ENCODE results near the gene KRTCAP2.

DNA sequence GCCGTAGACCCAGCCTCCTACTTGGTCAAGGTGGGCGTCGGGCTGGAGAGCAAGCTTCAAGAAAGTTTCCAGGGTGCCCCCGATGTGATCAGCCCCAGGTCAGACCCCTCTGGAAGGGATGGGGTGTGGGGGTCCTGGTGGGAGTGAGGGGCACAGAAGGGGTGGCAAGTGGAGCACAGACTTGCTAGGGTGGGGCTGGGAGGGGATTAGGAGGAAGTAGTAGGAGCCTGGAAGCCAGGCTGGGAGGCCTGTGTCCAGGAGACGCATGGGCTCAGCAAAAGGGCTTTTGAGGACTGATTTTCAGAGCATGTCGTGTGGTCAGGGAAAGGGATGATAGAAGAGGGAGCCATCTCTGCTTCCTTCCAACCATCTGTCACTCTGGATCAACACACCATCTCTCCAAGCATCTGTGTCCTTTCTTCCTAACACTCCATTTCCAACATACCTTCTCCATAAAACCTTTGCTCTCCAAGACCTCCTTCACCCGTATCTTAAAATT is 9.0 kb upstream of the KRTCAP2 start:
- TF ChIP-seq, protein P1, sequence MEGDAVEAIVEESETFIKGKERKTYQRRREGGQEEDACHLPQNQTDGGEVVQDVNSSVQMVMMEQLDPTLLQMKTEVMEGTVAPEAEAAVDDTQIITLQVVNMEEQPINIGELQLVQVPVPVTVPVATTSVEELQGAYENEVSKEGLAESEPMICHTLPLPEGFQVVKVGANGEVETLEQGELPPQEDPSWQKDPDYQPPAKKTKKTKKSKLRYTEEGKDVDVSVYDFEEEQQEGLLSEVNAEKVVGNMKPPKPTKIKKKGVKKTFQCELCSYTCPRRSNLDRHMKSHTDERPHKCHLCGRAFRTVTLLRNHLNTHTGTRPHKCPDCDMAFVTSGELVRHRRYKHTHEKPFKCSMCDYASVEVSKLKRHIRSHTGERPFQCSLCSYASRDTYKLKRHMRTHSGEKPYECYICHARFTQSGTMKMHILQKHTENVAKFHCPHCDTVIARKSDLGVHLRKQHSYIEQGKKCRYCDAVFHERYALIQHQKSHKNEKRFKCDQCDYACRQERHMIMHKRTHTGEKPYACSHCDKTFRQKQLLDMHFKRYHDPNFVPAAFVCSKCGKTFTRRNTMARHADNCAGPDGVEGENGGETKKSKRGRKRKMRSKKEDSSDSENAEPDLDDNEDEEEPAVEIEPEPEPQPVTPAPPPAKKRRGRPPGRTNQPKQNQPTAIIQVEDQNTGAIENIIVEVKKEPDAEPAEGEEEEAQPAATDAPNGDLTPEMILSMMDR (IDR thresholded peaks at IDR 0.05) = no peak
- no peak for TF ChIP-seq POLR2A (IDR thresholded peaks at IDR 0.05)
